GM12873 (cell line): ENCODE results near the gene ZFYVE19.

ENCODE experiments used
- CTCF ChIP-seq: IDR thresholded peaks from 2 replicates; pipeline ENCODE4 v1.5.1; 2012; ENCODE audit warnings: low read depth, mild to moderate bottlenecking, moderate library complexity, low read length, control low read depth; ENCODE audit not compliant: insufficient read depth; ENCODE audit errors: missing control alignments

ZFYVE19 gene

DNA sequence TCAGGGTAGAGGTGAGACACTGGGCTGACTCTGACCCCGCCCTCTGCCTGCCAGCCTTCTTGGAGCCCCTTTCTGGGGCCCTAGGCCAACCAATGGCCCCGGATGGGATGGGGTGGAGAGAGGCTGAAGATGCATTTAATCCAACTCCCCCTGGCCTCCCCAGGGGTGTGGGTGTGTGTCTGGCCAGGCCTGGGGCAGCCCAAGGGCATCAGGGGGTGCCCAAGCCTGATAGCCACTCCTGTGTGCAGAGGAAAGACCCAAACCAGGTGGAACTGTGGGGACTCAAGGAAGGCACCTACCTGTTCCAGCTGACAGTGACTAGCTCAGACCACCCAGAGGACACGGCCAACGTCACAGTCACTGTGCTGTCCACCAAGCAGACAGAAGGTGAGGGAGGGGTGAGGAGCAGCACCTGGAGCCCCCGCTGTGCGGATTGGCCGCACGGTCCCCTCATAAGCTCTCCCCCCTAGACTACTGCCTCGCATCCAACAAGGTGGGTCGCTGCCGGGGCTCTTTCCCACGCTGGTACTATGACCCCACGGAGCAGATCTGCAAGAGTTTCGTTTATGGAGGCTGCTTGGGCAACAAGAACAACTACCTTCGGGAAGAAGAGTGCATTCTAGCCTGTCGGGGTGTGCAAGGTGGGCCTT, 46.5 kb downstream of the ZFYVE19 start:
- TF ChIP-seq CTCF, result no peak

GRCh38 chr15:40854161-40854560, 47.3 kb downstream of the ZFYVE19 start:
- no peak for TF ChIP-seq CTCF

- no peak for TF ChIP-seq CTCF
These were observed 48.9 kb downstream of the ZFYVE19 start for GRCh38 chr15:40855706-40856234.

DNA sequence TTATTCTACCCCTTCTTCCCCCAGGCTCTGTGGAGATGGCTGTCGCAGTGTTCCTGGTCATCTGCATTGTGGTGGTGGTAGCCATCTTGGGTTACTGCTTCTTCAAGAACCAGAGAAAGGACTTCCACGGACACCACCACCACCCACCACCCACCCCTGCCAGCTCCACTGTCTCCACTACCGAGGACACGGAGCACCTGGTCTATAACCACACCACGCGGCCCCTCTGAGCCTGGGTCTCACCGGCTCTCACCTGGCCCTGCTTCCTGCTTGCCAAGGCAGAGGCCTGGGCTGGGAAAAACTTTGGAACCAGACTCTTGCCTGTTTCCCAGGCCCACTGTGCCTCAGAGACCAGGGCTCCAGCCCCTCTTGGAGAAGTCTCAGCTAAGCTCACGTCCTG, 49.9 kb downstream of the ZFYVE19 start:
- no peak for TF ChIP-seq CTCF

- TF ChIP-seq CTCF, result peak; percentile 100
These were observed 50.9 kb downstream of the ZFYVE19 start for GRCh38 chr15:40857601-40858341.

DNA sequence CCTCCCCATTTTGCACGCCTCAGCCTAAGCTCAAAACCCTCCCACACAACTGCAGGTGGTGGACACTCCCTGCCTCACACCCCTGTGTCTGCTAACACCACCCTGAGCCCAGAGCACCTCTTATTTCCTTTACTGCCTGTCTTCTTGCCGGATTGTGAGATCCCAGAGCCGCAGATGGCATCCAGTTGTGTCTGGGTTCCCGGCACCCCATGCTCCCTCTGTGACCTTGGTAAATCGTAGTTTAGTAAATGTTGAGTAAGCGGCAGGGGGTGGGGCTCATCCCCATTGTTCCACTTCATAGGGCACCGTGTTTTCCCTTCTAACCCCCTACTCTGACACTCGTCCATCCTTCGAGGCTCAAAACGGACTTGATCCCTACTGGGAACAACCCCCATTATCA, 51.8 kb downstream of the ZFYVE19 start:
- TF ChIP-seq CTCF, result no peak

DNA sequence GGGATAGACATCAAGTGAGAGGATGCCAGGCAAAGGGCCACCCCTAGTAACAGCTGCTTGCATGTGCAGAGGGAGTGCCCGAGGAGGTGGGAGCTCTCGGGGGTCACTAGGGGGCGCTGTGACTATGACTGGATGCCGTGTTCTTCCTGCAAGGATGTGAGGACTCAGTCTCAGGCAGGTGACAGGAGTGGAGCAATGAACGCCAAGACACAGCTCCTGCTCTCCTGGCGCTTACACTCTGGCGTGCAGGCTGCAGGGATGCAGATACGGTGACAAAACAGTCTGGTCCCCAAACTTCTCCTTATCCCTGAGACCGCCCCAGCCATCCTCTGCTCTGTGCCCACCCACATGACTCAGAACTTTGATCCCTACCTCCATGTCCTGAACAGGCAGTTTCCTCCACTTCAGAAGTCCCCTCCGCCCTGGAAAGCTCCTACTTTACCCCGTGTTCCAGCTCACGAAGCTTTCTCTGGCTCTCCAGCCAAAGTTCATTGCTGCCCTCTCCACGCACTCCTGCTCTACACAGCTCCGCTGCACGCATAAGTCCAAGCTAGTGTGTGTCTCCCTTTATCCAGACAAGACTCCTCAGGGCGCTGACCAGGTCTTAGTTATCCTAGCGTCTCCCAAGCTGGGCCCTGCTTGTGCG, 52.4 kb downstream of the ZFYVE19 start:
- TF ChIP-seq CTCF, result peak; percentile 96
